ENCODE data around the gene TRIM37.

TRIM37 gene

GRCh38 chr17:58970609-58971450 is 135.8 kb downstream of the TRIM37 start:
- DNase-seq (ENCODE audit: low read depth), result no peak
- no peak for TF ChIP-seq CTCF (conservative IDR thresholded peaks at IDR 0.05; ENCODE audit: low read depth, low read length)
- no peak overlapping the region for H3K4me3 ChIP-seq (ENCODE audit: low read depth, low read length)

DNA sequence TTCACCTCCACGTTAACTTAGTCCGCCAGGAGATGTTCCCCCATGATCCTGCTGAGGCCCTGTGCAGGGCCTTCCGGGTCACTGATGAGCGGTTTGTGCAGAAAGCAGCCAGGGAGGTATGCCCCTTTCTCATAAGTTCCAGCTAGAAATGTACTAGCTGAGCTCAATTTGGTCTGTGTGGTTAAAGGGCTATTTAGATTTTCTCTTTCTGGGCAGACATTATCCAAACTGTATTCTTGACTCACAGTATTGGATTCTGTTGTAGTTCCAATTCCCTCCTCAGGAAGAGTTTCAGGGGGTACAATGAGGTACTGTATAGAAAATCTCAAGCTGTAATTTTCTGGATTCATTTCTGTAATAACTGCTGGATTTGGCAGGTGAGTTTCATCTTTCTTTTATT is 137.1 kb downstream of the TRIM37 start:
- no peak for TF ChIP-seq CTCF (conservative IDR thresholded peaks at IDR 0.05; ENCODE audit: low read depth, low read length)
- no peak for DNase-seq (ENCODE audit: low read depth)
- no peak overlapping the region for H3K4me3 ChIP-seq (ENCODE audit: low read depth, low read length)

- TF ChIP-seq CTCF (conservative IDR thresholded peaks at IDR 0.05; ENCODE audit: low read depth, low read length), result no peak
- DNase-seq (ENCODE audit: low read depth), result no peak
- no peak overlapping the region for H3K4me3 ChIP-seq (ENCODE audit: low read depth, low read length)
Observed at GRCh38 chr17:58969156-58969555, 137.5 kb downstream of the TRIM37 start.

DNA sequence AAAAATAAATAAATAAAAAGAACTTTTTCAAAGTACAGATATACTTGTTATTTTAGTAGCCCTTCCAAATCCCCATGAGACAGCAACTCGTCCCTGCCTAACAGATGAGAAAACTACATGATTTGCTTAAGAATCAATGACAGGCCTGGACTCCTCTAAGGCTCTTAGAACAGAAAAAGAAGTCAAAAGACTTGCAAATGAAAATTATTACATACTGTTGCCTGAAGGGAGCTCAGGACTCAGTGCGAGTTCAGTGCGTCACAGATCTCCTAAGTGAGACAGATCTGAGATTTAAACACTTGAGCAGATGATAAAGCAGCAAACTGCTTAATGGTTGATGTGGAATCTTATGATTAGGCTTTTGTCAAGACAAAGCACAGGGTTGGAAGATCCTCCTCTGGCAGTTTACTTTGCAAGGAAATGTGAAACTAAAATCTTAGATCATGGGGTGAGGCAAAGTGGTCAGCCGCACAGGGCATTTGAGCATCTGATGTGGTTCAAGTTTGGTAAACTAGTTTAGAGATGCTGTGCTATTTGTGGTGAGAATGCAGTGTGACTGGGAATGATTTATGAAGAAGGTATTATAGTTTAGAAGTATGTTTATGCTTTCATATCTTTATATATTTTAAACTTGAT is 138.1 kb downstream of the TRIM37 start:
- no peak for TF ChIP-seq CTCF (conservative IDR thresholded peaks at IDR 0.05; ENCODE audit: low read depth, low read length)
- DNase-seq (ENCODE audit: low read depth), result peak; percentile 19
- no peak overlapping the region for H3K4me3 ChIP-seq (ENCODE audit: low read depth, low read length)

DNA sequence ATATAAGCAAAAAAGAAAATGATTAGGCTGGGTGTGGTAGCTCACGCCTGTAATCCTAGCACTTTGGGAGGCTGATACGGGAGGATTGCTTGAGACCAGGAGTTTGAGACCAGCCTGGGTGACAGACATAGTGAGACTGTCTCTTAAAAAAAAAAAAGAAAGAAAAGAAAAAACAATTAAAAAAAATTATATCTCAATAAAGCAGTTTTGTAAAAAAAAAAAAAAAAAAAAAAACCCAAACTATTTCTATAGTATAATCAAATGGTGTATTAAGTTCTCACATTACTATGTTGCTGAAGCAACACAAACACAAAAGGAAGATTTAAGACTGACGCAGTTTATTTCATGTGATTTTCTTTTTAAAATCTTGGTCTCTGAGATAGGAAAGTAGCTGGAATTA is 140.5 kb downstream of the TRIM37 start:
- TF ChIP-seq CTCF (conservative IDR thresholded peaks at IDR 0.05; ENCODE audit: low read depth, low read length), result no peak
- no peak overlapping the region for H3K4me3 ChIP-seq (ENCODE audit: low read depth, low read length)
- DNase-seq (ENCODE audit: low read depth), result no peak

GRCh38 chr17:58965221-58965620 is 141.5 kb downstream of the TRIM37 start:
- H3K4me3 ChIP-seq (ENCODE audit: low read depth, low read length), result no peak overlapping the region
- TF ChIP-seq CTCF (conservative IDR thresholded peaks at IDR 0.05; ENCODE audit: low read depth, low read length), result no peak
- no peak for DNase-seq (ENCODE audit: low read depth)

Data from choroid plexus epithelial cell (primary cell).